B cell (primary cell): ENCODE measurements around the gene EEFSEC. TPM values are rescaled to one million over a fixed set of nuclear protein-coding genes. Genes with fewer than 3 reads are reported as not detected.

Source experiments
- ATAC-seq: fragments of 200-7000 bp; cut with Tn5 transposase; one replicate; pipeline ENCODE4 v1.10.0; 2021; ENCODE audit warnings: low read depth, mild to moderate bottlenecking, moderate number of reproducible peaks, moderate library complexity
- CTCF ChIA-PET: fragments of 350-600 bp; sonication (Branson Sonifier 250); formaldehyde crosslinking; loops from one replicate; lab custom pipeline; 2021; ENCODE audit warnings: antibody characterized with exemption, inconsistent platforms; lab: Charles Lee
- POLR2A ChIA-PET: fragments of 350-600 bp; sonication (Branson Sonifier 250); formaldehyde crosslinking; loops from one replicate; lab custom pipeline; 2021; ENCODE audit warnings: antibody characterized with exemption; lab: Charles Lee
- DNase-seq: peaks from one replicate; pipeline ENCODE4 v3.0.0; 2013
- H2AFZ ChIP-seq: 2 replicates; pipeline ENCODE4 v1.6.1; 2012; ENCODE audit warnings: mild to moderate bottlenecking, low read depth, low read length; ENCODE audit not compliant: insufficient read depth, poor library complexity, severe bottlenecking
- H3K27ac ChIP-seq, 2 donors: 1 replicate in 1 of 2; 2 replicates in 1 of 2; pipeline ENCODE4 v1.5.1; 2012 to 2013; ENCODE audit warnings: low read length in 2 of 2, mild to moderate bottlenecking in 2 of 2, moderate library complexity in 1 of 2
- H3K27me3 ChIP-seq, 4 experiments: fragments of 200-600 bp in 1 of 4; sonication (generic) in 1 of 4; replicated peaks in 1 of 4; 1 replicate in 2 of 4; 2 replicates in 2 of 4; pipeline versions ENCODE4 v1.6.1 to v1.7.0; 2013 to 2016; ENCODE audit warnings: low read length in 3 of 4, mild to moderate bottlenecking in 2 of 4, mixed read lengths in 1 of 4, moderate library complexity in 1 of 4; ENCODE audit not compliant: insufficient read depth in 4 of 4, control insufficient read depth in 3 of 4; ENCODE audit errors: control extremely low read depth in 1 of 4
- H3K36me3 ChIP-seq, 2 experiments: replicated peaks in 1 of 2; 1 replicate in 1 of 2; 2 replicates in 1 of 2; pipeline versions ENCODE4 v1.6.1 to v1.7.1; 2013; ENCODE audit warnings: low read length in 1 of 2; ENCODE audit not compliant: insufficient read depth in 2 of 2, control insufficient read depth in 1 of 2; ENCODE audit errors: control extremely low read depth in 1 of 2, extremely low read depth in 1 of 2
- H3K4me1 ChIP-seq, 2 donors: fragments of 200-600 bp in 1 of 2; sonication (generic) in 1 of 2; 1 replicate in 1 of 2; 2 replicates in 1 of 2; pipeline versions ENCODE4 v1.5.1 to v1.6.1; 2013 to 2017; ENCODE audit warnings: low read length in 2 of 2; ENCODE audit not compliant: control insufficient read depth in 2 of 2, insufficient read depth in 2 of 2
- H3K4me2 ChIP-seq: replicated peaks from 2 replicates; pipeline ENCODE3; 2012; ENCODE audit warnings: mild to moderate bottlenecking, low read depth, low read length; ENCODE audit not compliant: poor library complexity, severe bottlenecking
- H3K4me3 ChIP-seq, 5 experiments: fragments of 200-600 bp in 1 of 5; sonication (generic) in 1 of 5; 1 replicate in 3 of 5; 2 replicates in 2 of 5; pipeline versions ENCODE4 v1.5.1 to v1.7.0; 2011 to 2016; ENCODE audit warnings: low read length in 4 of 5, mild to moderate bottlenecking in 4 of 5, low read depth in 2 of 5, control low read depth in 1 of 5, moderate library complexity in 1 of 5; ENCODE audit not compliant: insufficient read depth in 1 of 5; ENCODE audit errors: control extremely low read depth in 1 of 5, extremely low read depth in 1 of 5
- H3K79me2 ChIP-seq: fragments of 200-600 bp; sonication (generic); one replicate; pipeline ENCODE4 v1.6.0; 2016; ENCODE audit warnings: low read length; ENCODE audit not compliant: control insufficient read depth, insufficient read depth
- H3K9ac ChIP-seq: fragments of 200-600 bp; sonication (generic); 2 replicates; pipeline ENCODE4 v1.6.1; 2017; ENCODE audit warnings: mild to moderate bottlenecking, low read length, moderate library complexity
- H3K9me3 ChIP-seq, 3 donors: one replicate each; pipeline versions ENCODE4 v1.6.1 to v1.7.1; 2013; ENCODE audit warnings: low read length in 2 of 3; ENCODE audit not compliant: control insufficient read depth in 2 of 3, insufficient read depth in 1 of 3; ENCODE audit errors: control extremely low read depth in 1 of 3
- H4K20me1 ChIP-seq: 2 replicates; pipeline ENCODE4 v1.6.0; 2012; ENCODE audit warnings: mild to moderate bottlenecking, low read length; ENCODE audit not compliant: insufficient read depth, control insufficient read depth, poor library complexity, severe bottlenecking
- H3K27ac Mint-ChIP-seq: one replicate; pipeline ENCODE4 v1.8.0; 2021; ENCODE audit warnings: mixed read lengths
- H3K27me3 Mint-ChIP-seq: one replicate; pipeline ENCODE4 v1.8.0; 2021; ENCODE audit warnings: mixed read lengths
- H3K4me1 Mint-ChIP-seq: one replicate; pipeline ENCODE4 v1.8.0; 2021; ENCODE audit warnings: mixed read lengths
- H3K4me3 Mint-ChIP-seq: one replicate; pipeline ENCODE4 v1.8.0; 2021; ENCODE audit warnings: mixed read lengths
- H3K9me3 Mint-ChIP-seq: one replicate; pipeline ENCODE4 v1.8.0; 2022; ENCODE audit warnings: mixed read lengths; ENCODE audit not compliant: insufficient read depth
- EZH2 ChIP-seq: IDR thresholded peaks from 2 replicates; pipeline ENCODE4 v1.6.1; 2012; ENCODE audit warnings: borderline replicate concordance, low read depth, mild to moderate bottlenecking, moderate library complexity, low read length; ENCODE audit not compliant: insufficient read depth, poor library complexity, severe bottlenecking
- WGBS: methylation state at CpG from one replicate; pipeline ENCODE4 v1.1.5; 2013; ENCODE audit warnings: missing lambda C conversion rate; ENCODE audit not compliant: insufficient coverage; 5-methylcytosine and 5-hydroxymethylcytosine counted together
- intact Hi-C: fragments of 100-400 bp; cut with micrococcal nuclease; formaldehyde crosslinking; loops from one replicate; pipeline ENCODE4 v1.10.0; 2022
- polyA plus RNA-seq: library from polyadenylated mRNA; depleted of rRNA; stranded (reverse); fragments of >200 nt; gene quantifications from 2 replicates; pipeline ENCODE4 v1.2.3, GENCODE V29; 2012
- total RNA-seq, 2 donors: library from RNA; stranded (reverse); fragments of 120-200 nt in 1 of 2; gene quantifications; 1 replicate in 1 of 2; 2 replicates in 1 of 2; pipeline versions ENCODE4 v1.2.3 to v1.2.4, GENCODE V29; 2013 to 2022
- TF ChIP-seq, protein P1 (sequence below): fragments of 200-600 bp; IDR thresholded peaks from one replicate; pipeline ENCODE4 v1.8.0; 2022; ENCODE audit warnings: antibody characterized with exemption, mild to moderate bottlenecking

Gene EEFSEC
- total and polyA plus RNA-seq, 2 donors (not counting 1 experiment from before 2014, with no cell fraction given): 17.9 to 18.4 TPM

DNA sequence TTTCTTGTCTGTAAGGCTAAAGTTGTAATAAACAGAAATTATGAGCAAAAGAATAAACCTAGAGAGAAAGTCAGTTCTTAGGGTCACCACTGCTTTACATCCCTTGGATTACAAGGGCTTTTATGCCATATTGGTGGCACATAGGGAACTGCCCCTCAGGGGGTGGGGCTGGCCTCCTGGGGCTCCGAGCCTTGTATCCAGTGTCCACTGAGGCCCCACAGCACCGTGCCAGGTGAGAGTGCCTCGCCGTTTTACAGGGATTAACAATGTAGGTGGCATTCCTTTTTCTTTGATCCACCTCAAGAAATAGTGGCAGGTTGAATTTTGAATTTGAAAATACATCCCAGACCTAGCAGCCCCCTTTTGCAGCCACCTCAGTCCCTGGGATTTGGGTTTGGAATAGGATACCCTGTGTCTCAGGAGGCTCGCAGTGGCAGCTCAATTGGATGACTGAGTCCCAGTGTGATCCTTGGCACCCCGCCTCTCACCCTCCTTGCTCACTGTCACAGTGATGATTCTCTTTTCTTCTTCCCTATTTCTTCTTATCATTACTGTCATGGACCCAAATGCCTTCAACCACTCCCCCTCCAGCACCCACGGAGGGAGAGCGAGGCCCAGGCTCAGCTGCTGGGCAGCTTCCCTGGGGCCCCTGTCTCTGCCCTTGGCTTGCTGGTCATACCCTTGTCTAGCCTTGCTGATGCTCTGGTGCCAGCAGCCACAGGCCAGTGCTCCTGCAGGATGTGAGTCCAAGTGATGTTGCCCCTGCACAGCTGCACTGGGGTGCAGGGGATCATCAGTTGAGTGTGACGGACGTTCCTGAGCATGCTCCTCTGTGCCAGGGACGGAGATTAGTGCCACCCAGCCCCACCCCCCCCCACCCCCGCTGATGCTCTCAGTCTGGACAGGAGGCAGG lies 175.5 kb downstream of the EEFSEC start:
- 100% methylated on average over 4 of the region's 12 CpGs for WGBS
- ATAC-seq: no peak
- no peak overlapping the region for H3K27ac Mint-ChIP-seq

More for the DNA sequence above, 175.5 kb downstream of the EEFSEC start:
- no peaks in the 10 kb centered on the region for H3K9me3 ChIP-seq
- H3K27me3 Mint-ChIP-seq: no peaks in the 10 kb centered on the region
- ChIA-PET POLR2A (no interaction called here), CTCF (no interaction called here)
- no peak overlapping the region for H3K4me2 ChIP-seq
- intact Hi-C loops: no loop called here
- H3K9ac ChIP-seq: no peak overlapping the region
- H3K79me2 ChIP-seq: no peaks in the 10 kb centered on the region
- no peak overlapping the region for H3K27ac ChIP-seq
- no peaks in the 10 kb centered on the region for H3K9me3 Mint-ChIP-seq
- H2AFZ ChIP-seq: no peak overlapping the region
- no peak overlapping the region for H3K4me3 ChIP-seq
- no peaks in the 10 kb centered on the region for H4K20me1 ChIP-seq
- H3K27me3 ChIP-seq: no peaks in the 10 kb centered on the region
- no peak overlapping the region for H3K4me3 Mint-ChIP-seq
- no peaks in the 10 kb centered on the region for H3K4me1 ChIP-seq
- H3K36me3 ChIP-seq: no peaks in the 10 kb centered on the region
- H3K4me1 Mint-ChIP-seq: no peaks in the 10 kb centered on the region
- TF ChIP-seq, protein P1, sequence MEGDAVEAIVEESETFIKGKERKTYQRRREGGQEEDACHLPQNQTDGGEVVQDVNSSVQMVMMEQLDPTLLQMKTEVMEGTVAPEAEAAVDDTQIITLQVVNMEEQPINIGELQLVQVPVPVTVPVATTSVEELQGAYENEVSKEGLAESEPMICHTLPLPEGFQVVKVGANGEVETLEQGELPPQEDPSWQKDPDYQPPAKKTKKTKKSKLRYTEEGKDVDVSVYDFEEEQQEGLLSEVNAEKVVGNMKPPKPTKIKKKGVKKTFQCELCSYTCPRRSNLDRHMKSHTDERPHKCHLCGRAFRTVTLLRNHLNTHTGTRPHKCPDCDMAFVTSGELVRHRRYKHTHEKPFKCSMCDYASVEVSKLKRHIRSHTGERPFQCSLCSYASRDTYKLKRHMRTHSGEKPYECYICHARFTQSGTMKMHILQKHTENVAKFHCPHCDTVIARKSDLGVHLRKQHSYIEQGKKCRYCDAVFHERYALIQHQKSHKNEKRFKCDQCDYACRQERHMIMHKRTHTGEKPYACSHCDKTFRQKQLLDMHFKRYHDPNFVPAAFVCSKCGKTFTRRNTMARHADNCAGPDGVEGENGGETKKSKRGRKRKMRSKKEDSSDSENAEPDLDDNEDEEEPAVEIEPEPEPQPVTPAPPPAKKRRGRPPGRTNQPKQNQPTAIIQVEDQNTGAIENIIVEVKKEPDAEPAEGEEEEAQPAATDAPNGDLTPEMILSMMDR: no peak
- no peak for TF ChIP-seq EZH2
- DNase-seq: no peak
